ENCODE results near the gene EMX1. TPM values are rescaled to one million over a fixed set of nuclear protein-coding genes. Genes with fewer than 3 reads are reported as not detected.

EMX1 gene
- total and polyA plus RNA-seq, 2 of the 13 experiments (the other 11 are each of a cell fraction or from before 2014, with no cell fraction given): 0.62 to 4.9 TPM

DNA sequence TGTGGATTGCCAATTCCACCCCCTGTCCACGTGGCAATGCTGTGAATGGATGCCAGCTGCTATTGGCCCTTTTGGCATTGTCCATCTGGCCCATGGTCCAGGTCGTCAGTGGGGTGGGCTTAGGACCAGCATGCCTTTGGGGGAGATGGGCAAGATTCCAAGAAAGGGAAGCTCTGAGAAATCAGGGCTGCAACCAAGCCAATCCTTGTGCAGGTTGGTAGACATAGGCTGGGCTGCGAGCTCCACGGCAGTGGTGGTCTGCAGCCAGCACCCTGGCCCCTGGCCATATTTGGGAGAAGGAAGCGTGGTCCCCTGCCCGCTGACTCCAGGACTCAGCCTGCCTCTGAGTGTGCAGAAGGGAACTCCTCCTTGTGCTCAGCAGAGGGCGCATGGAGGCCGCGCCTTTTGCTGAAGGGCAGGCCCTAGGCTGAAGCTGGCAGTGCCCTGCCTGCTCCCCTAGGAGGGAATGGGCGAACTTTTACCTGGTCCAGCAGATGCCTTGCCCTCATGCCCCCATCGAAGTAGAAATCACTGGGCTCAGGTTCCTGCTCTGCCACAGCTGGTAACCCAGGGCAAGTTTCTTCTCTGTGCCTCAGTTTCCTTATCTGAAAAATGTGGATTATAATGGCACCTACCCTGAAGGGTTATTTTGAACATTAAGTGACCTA lies 24.7 kb upstream of the EMX1 start (continued):
- TF ChIP-seq, protein P1, sequence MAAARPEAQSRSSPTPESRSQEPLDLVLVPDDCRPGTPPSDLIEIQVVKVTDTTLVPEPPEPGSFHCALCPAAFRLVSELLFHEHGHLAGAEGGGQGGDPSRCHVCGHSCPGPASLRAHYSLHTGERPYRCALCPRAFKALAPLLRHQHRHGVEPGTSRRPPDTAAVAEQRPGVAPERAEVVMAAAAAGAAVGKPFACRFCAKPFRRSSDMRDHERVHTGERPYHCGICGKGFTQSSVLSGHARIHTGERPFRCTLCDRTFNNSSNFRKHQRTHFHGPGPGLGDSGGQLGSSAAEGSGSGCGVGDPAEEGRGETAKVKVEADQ (CRISPR knock-in tag; IDR thresholded peaks at IDR 0.05; ENCODE audit: borderline replicate concordance): 0 out of 2 replicates have a peak, but pooled peaks have one; percentile 12
- TF ChIP-seq ZNF615 (CRISPR knock-in tag; IDR thresholded peaks at IDR 0.05; ENCODE audit: borderline replicate concordance) (no peak), HHEX (CRISPR knock-in tag; IDR thresholded peaks at IDR 0.05) (no peak), HOXA5 (CRISPR knock-in tag; IDR thresholded peaks at IDR 0.05) (no peak), NPAS2 (CRISPR knock-in tag; IDR thresholded peaks at IDR 0.05; ENCODE audit: borderline replicate concordance) (no peak), ZNF841 (CRISPR knock-in tag; IDR thresholded peaks at IDR 0.05; ENCODE audit: borderline replicate concordance) (no peak), TAF1 (CRISPR knock-in tag; IDR thresholded peaks at IDR 0.05) (no peak), SAP130 (CRISPR knock-in tag; IDR thresholded peaks at IDR 0.05; ENCODE audit: low read depth) (no peak), MXD4 (CRISPR knock-in tag; IDR thresholded peaks at IDR 0.05) (no peak), NFYB (CRISPR knock-in tag; IDR thresholded peaks at IDR 0.05) (no peak; the same call in 1 of the 2 replicates), ZNF383 (CRISPR knock-in tag; IDR thresholded peaks at IDR 0.05; ENCODE audit: borderline replicate concordance) (no peak), ZFX (CRISPR knock-in tag; IDR thresholded peaks at IDR 0.05; ENCODE audit: low read depth) (peak; percentile 46; the same call in 1 of the 2 replicates), MATR3 (CRISPR knock-in tag; IDR thresholded peaks at IDR 0.05) (no peak), TMF1 (CRISPR knock-in tag; IDR thresholded peaks at IDR 0.05; ENCODE audit: low read depth) (no peak), SIX1 (CRISPR knock-in tag; IDR thresholded peaks at IDR 0.05; ENCODE audit: borderline replicate concordance) (no peak), FOXC1 (CRISPR knock-in tag; IDR thresholded peaks at IDR 0.05; ENCODE audit: borderline replicate concordance) (no peak), FLYWCH1 (CRISPR knock-in tag; IDR thresholded peaks at IDR 0.05) (no peak), NFYC (CRISPR knock-in tag; IDR thresholded peaks at IDR 0.05) (no peak), ZNF550 (CRISPR knock-in tag; IDR thresholded peaks at IDR 0.05; ENCODE audit: borderline replicate concordance) (no peak), HOXA3 (CRISPR knock-in tag; IDR thresholded peaks at IDR 0.05) (no peak), ZNF672 (CRISPR knock-in tag; IDR thresholded peaks at IDR 0.05) (no peak), ZNF12 (CRISPR knock-in tag; IDR thresholded peaks at IDR 0.05) (no peak), GZF1 (CRISPR knock-in tag; IDR thresholded peaks at IDR 0.05) (no peak), MBD4 (IDR thresholded peaks at IDR 0.05; ENCODE audit: borderline replicate concordance, low read length) (no peak)
- TF ChIP-seq, protein P2, sequence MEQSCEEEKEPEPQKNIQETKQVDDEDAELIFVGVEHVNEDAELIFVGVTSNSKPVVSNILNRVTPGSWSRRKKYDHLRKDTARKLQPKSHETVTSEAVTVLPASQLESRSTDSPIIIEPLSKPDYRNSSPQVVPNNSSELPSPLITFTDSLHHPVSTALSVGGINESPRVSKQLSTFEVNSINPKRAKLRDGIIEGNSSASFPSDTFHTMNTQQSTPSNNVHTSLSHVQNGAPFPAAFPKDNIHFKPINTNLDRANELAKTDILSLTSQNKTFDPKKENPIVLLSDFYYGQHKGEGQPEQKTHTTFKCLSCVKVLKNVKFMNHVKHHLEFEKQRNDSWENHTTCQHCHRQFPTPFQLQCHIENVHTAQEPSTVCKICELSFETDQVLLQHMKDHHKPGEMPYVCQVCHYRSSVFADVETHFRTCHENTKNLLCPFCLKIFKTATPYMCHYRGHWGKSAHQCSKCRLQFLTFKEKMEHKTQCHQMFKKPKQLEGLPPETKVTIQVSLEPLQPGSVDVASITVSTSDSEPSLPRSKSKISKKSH (CRISPR knock-in tag; IDR thresholded peaks at IDR 0.05; ENCODE audit: borderline replicate concordance): 0 out of 2 replicates have a peak, but pooled peaks have one; percentile 0
- TF ChIP-seq, protein P3, sequence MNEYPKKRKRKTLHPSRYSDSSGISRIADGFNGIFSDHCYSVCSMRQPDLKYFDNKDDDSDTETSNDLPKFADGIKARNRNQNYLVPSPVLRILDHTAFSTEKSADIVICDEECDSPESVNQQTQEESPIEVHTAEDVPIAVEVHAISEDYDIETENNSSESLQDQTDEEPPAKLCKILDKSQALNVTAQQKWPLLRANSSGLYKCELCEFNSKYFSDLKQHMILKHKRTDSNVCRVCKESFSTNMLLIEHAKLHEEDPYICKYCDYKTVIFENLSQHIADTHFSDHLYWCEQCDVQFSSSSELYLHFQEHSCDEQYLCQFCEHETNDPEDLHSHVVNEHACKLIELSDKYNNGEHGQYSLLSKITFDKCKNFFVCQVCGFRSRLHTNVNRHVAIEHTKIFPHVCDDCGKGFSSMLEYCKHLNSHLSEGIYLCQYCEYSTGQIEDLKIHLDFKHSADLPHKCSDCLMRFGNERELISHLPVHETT (CRISPR knock-in tag; conservative IDR thresholded peaks at IDR 0.05): no peak
- TF ChIP-seq, protein P4, sequence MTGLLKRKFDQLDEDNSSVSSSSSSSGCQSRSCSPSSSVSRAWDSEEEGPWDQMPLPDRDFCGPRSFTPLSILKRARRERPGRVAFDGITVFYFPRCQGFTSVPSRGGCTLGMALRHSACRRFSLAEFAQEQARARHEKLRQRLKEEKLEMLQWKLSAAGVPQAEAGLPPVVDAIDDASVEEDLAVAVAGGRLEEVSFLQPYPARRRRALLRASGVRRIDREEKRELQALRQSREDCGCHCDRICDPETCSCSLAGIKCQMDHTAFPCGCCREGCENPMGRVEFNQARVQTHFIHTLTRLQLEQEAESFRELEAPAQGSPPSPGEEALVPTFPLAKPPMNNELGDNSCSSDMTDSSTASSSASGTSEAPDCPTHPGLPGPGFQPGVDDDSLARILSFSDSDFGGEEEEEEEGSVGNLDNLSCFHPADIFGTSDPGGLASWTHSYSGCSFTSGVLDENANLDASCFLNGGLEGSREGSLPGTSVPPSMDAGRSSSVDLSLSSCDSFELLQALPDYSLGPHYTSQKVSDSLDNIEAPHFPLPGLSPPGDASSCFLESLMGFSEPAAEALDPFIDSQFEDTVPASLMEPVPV (CRISPR knock-in tag; IDR thresholded peaks at IDR 0.05): no peak

Measured in HepG2 (cell line).